ENCODE data around the gene TOLLIP. TPM values are rescaled to one million over a fixed set of nuclear protein-coding genes. Genes with fewer than 3 reads are reported as not detected.

TOLLIP gene
- total RNA-seq, 2 experiments from 2014 or later = 36.7 to 37.5 TPM

- no peaks in the 10 kb centered on the region for H3K9me3 Mint-ChIP-seq
- peak overlapping the region; percentile 25 for H3K4me3 Mint-ChIP-seq
- peak overlapping the region; percentile 61 for H3K27ac Mint-ChIP-seq
- ATAC-seq (ENCODE audit: low read depth) (no peak), DNase-seq (no peak)
- no peaks in the 10 kb centered on the region for H3K36me3 Mint-ChIP-seq
- peaks cover 10% of the 10 kb centered on the region for H3K27me3 Mint-ChIP-seq
- H3K4me1 Mint-ChIP-seq = peaks cover 4% of the 10 kb centered on the region
- POLR2A ChIA-PET = interaction anchor here (1.0 kb wide), 1 partner anchor 29 kb away, joined by 5 read pairs; the partner anchor contains the start of gene TOLLIP
These were observed 29.0 kb upstream of the TOLLIP start for GRCh38 chr11:1338201-1339065.

- H3K27me3 Mint-ChIP-seq = peaks cover 10% of the 10 kb centered on the region
- no peaks in the 10 kb centered on the region for H3K36me3 Mint-ChIP-seq
- H3K4me3 Mint-ChIP-seq = peak overlapping the region; percentile 41
- H3K27ac Mint-ChIP-seq = peak overlapping the region; percentile 12
- DNase-seq (no peak), ATAC-seq (ENCODE audit: low read depth) (no peak)
- H3K9me3 Mint-ChIP-seq = peaks cover 4% of the 10 kb centered on the region
- H3K4me1 Mint-ChIP-seq = peaks cover 4% of the 10 kb centered on the region
- POLR2A ChIA-PET = no interaction called here
These were observed 28.2 kb upstream of the TOLLIP start for GRCh38 chr11:1337647-1338007.

- Mint-ChIP-seq H3K4me3 (no peak overlapping the region), H3K27me3 (peaks cover 10% of the 10 kb centered on the region), H3K4me1 (peaks cover 4% of the 10 kb centered on the region), H3K9me3 (peaks cover 7% of the 10 kb centered on the region), H3K27ac (no peak overlapping the region), H3K36me3 (no peaks in the 10 kb centered on the region)
- POLR2A ChIA-PET = no interaction called here
- ATAC-seq (ENCODE audit: low read depth) = peak; percentile 40
- peak; percentile 60 for DNase-seq
These were observed 27.6 kb upstream of the TOLLIP start for GRCh38 chr11:1336836-1337646.

- POLR2A ChIA-PET = interaction anchor here (0.8 to 1.8 kb wide), 4 partner anchors 25 to 73 kb away, joined by 3 to 15 read pairs (median 6); partner anchors contain the start of gene TOLLIP
- peaks cover 4% of the 10 kb centered on the region for H3K4me1 Mint-ChIP-seq
- peak overlapping the region; percentile 84 for H3K4me3 Mint-ChIP-seq
- H3K9me3 Mint-ChIP-seq = peaks cover 7% of the 10 kb centered on the region
- H3K27me3 Mint-ChIP-seq = peaks cover 10% of the 10 kb centered on the region
- peak; percentile 82 for ATAC-seq (ENCODE audit: low read depth)
- peak overlapping the region; percentile 85 for H3K27ac Mint-ChIP-seq
- H3K36me3 Mint-ChIP-seq = no peaks in the 10 kb centered on the region
- peak; percentile 72 for DNase-seq
These were observed 26.7 kb upstream of the TOLLIP start for GRCh38 chr11:1335811-1336761.

GRCh38 chr11:1335264-1335810 is 25.9 kb upstream of the TOLLIP start:
- Mint-ChIP-seq H3K4me3 (peak overlapping the region; percentile 74), H3K27me3 (peaks cover 10% of the 10 kb centered on the region), H3K9me3 (peaks cover 7% of the 10 kb centered on the region), H3K36me3 (no peaks in the 10 kb centered on the region), H3K4me1 (peaks cover 4% of the 10 kb centered on the region), H3K27ac (no peak overlapping the region)
- no peak for ATAC-seq (ENCODE audit: low read depth)
- POLR2A ChIA-PET = interaction anchor here (0.8 to 1.8 kb wide), 4 partner anchors 24 to 72 kb away, joined by 3 to 15 read pairs (median 6); partner anchors contain the start of gene TOLLIP
- no peak for DNase-seq

GRCh38 chr11:1333860-1334259 is 24.4 kb upstream of the TOLLIP start:
- no peak overlapping the region for H3K27ac Mint-ChIP-seq
- H3K4me3 Mint-ChIP-seq = no peak overlapping the region
- POLR2A ChIA-PET = interaction anchor here (1.0 kb wide), 1 partner anchor 24 kb away, joined by 6 read pairs; the partner anchor contains the start of gene TOLLIP
- no peak for ATAC-seq (ENCODE audit: low read depth)
- peaks cover 4% of the 10 kb centered on the region for H3K4me1 Mint-ChIP-seq
- H3K9me3 Mint-ChIP-seq = peaks cover 7% of the 10 kb centered on the region
- H3K36me3 Mint-ChIP-seq = no peaks in the 10 kb centered on the region
- DNase-seq = no peak
- H3K27me3 Mint-ChIP-seq = peaks cover 10% of the 10 kb centered on the region

GRCh38 chr11:1333091-1333772 is 23.8 kb upstream of the TOLLIP start:
- Mint-ChIP-seq H3K9me3 (peaks cover 11% of the 10 kb centered on the region), H3K4me1 (peaks cover 4% of the 10 kb centered on the region), H3K4me3 (no peak overlapping the region), H3K27ac (no peak overlapping the region), H3K36me3 (peaks cover under 1% of the 10 kb centered on the region), H3K27me3 (peaks cover 11% of the 10 kb centered on the region)
- POLR2A ChIA-PET = interaction anchor here (1.0 kb wide), 1 partner anchor 24 kb away, joined by 6 read pairs; the partner anchor contains the start of gene TOLLIP
- DNase-seq (no peak), ATAC-seq (ENCODE audit: low read depth) (no peak)

- peaks cover 2% of the 10 kb centered on the region for H3K4me1 Mint-ChIP-seq
- H3K27me3 Mint-ChIP-seq = peaks cover 6% of the 10 kb centered on the region
- ATAC-seq (ENCODE audit: low read depth) = no peak
- POLR2A ChIA-PET = no interaction called here
- peaks cover 2% of the 10 kb centered on the region for H3K36me3 Mint-ChIP-seq
- H3K27ac Mint-ChIP-seq = no peak overlapping the region
- H3K4me3 Mint-ChIP-seq = no peak overlapping the region
- H3K9me3 Mint-ChIP-seq = peaks cover 19% of the 10 kb centered on the region
- no peak for DNase-seq
These were observed 21.0 kb upstream of the TOLLIP start for GRCh38 chr11:1330473-1330872.

- POLR2A ChIA-PET = no interaction called here
- ATAC-seq (ENCODE audit: low read depth) (no peak), DNase-seq (no peak)
- H3K36me3 Mint-ChIP-seq = peaks cover 2% of the 10 kb centered on the region
- H3K4me3 Mint-ChIP-seq = no peak overlapping the region
- peaks cover 15% of the 10 kb centered on the region for H3K27me3 Mint-ChIP-seq
- H3K4me1 Mint-ChIP-seq = peaks cover 6% of the 10 kb centered on the region
- peaks cover 12% of the 10 kb centered on the region for H3K9me3 Mint-ChIP-seq
- H3K27ac Mint-ChIP-seq = no peak overlapping the region
These were observed 17.6 kb upstream of the TOLLIP start for GRCh38 chr11:1327064-1327460.

GRCh38 chr11:1326435-1327063 is 17.1 kb upstream of the TOLLIP start:
- DNase-seq (no peak), ATAC-seq (ENCODE audit: low read depth) (no peak)
- POLR2A ChIA-PET = no interaction called here
- Mint-ChIP-seq H3K27ac (no peak overlapping the region), H3K27me3 (peaks cover 15% of the 10 kb centered on the region), H3K4me1 (peaks cover 6% of the 10 kb centered on the region), H3K4me3 (no peak overlapping the region), H3K36me3 (peaks cover 2% of the 10 kb centered on the region), H3K9me3 (peaks cover 12% of the 10 kb centered on the region)

- no peak for ATAC-seq (ENCODE audit: low read depth)
These were observed 14.3 kb upstream of the TOLLIP start for GRCh38 chr11:1323774-1324173.

More at GRCh38 chr11:1323774-1324173, 14.3 kb upstream of the TOLLIP start:
- Mint-ChIP-seq H3K4me1 (peaks cover 6% of the 10 kb centered on the region), H3K27me3 (peaks cover 14% of the 10 kb centered on the region), H3K36me3 (peaks cover 2% of the 10 kb centered on the region), H3K9me3 (peaks cover 14% of the 10 kb centered on the region), H3K4me3 (no peak overlapping the region), H3K27ac (no peak overlapping the region)
- no peak for DNase-seq
- POLR2A ChIA-PET = no interaction called here

All from activated naive CD8-positive, alpha-beta T cell treated with anti-CD3 and anti-CD28 coated beads, Interleukin-2, amount 10 ng/mL, durations not matched to agents 7 days and 5 days (primary cell).